Measurements from ENCODE around the gene POMGNT2.

Gene POMGNT2

DNA sequence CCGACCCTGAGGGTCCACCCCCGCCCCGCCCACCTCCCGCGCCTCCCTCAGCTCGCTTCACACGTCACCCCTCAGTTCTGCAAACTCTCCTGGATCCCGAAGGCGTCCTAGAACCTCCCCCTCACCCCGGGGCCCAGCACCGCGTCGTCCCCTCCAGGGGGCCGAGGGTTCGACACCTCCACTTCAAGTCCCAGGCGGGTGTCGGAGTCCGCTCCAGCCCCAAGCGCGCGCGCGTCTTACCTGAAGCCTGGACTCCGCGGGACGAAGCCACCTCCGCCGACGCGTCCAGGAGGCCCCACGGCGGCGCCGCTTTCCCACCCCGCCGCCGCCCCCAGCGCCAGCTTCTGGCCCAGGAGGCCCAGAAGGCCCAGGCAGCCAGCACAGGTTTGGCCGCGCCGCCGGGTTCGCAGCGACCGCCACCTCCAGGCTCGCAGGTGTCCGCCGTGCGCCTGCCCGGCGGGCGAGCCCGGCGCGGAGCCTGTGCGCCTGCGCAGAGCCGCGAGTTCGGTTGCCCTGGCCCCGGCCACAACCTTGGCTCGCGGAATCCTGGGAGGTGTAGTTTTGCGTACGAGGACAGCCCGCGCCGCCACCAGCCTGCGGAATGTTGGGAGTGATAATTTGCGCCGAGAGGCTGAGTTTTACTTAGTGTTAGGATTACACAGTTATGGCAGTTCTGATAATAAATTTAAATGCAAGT, at the start of gene POMGNT2:
Gene POMGNT2 (minus strand): TSS at position 484 of the 697 bp plus-strand sequence. CDS start 24,648 bp downstream, outside the sequence.
- peak within 1 kb of the TSS; percentile 43 for H3K4me3 ChIP-seq (IDR thresholded peaks at IDR 0.05; ENCODE audit: insufficient read depth, low read depth, low read length)
- H3K27ac ChIP-seq = no peak within 1 kb of the TSS
- H3K36me3 ChIP-seq (ENCODE audit: insufficient read depth) = no peaks in the 10 kb centered on the region
- peak within 1 kb of the TSS; percentile 56; the same call in 1 of the 2 replicates for H2AFZ ChIP-seq (ENCODE audit: low read depth)
- no peaks in the 10 kb centered on the region for H4K20me1 ChIP-seq (ENCODE audit: insufficient read depth)
- TF ChIP-seq, protein P1, sequence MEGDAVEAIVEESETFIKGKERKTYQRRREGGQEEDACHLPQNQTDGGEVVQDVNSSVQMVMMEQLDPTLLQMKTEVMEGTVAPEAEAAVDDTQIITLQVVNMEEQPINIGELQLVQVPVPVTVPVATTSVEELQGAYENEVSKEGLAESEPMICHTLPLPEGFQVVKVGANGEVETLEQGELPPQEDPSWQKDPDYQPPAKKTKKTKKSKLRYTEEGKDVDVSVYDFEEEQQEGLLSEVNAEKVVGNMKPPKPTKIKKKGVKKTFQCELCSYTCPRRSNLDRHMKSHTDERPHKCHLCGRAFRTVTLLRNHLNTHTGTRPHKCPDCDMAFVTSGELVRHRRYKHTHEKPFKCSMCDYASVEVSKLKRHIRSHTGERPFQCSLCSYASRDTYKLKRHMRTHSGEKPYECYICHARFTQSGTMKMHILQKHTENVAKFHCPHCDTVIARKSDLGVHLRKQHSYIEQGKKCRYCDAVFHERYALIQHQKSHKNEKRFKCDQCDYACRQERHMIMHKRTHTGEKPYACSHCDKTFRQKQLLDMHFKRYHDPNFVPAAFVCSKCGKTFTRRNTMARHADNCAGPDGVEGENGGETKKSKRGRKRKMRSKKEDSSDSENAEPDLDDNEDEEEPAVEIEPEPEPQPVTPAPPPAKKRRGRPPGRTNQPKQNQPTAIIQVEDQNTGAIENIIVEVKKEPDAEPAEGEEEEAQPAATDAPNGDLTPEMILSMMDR (conservative IDR thresholded peaks at IDR 0.05; ENCODE audit: low read depth, low read length) = no peak
- peak within 1 kb of the TSS; percentile 69; the same call in 1 of the 2 replicates for H3K9ac ChIP-seq
- no peaks in the 10 kb centered on the region for H3K4me1 ChIP-seq (ENCODE audit: low read depth, poor library complexity, severe bottlenecking)
- no peaks in the 10 kb centered on the region for H3K79me2 ChIP-seq (ENCODE audit: insufficient read depth, low read depth)
- peak within 1 kb of the TSS; percentile 52 for H3K4me2 ChIP-seq
- no peaks in the 10 kb centered on the region for H3K27me3 ChIP-seq (ENCODE audit: insufficient read depth, low read depth)

DNA sequence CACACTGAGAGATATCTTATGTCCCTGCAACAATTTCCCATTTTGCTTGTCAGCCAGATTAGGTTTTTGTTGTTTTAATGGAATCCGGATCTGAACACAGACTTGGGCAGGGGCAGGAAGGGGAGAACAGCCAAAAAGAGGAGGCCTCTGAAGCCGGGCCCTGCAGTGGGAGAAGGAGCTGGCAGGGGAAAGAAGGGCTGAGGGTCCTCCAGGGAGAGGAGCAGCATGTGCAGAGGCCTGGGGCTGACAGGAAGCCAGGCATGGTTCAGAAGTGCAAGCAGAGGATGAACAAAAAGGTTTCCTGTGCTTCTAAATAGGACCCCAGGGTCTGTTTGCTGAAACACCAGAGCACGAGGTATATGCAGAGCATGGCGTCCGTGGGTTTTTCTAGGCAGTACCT, 49.1 kb upstream of the POMGNT2 start:
- TF ChIP-seq, protein P1 (conservative IDR thresholded peaks at IDR 0.05; ENCODE audit: low read depth, low read length) = no peak
- Histone ChIP-seq H3K4me1 (ENCODE audit: low read depth, poor library complexity, severe bottlenecking) (no peaks in the 10 kb centered on the region), H3K27me3 (ENCODE audit: insufficient read depth, low read depth) (no peaks in the 10 kb centered on the region), H3K27ac (no peak overlapping the region), H2AFZ (ENCODE audit: low read depth) (no peak overlapping the region), H3K9ac (no peak overlapping the region), H3K4me2 (no peak overlapping the region), H4K20me1 (ENCODE audit: insufficient read depth) (no peaks in the 10 kb centered on the region), H3K4me3 (IDR thresholded peaks at IDR 0.05; ENCODE audit: insufficient read depth, low read depth, low read length) (no peak overlapping the region), H3K36me3 (ENCODE audit: insufficient read depth) (no peaks in the 10 kb centered on the region), H3K79me2 (ENCODE audit: insufficient read depth, low read depth) (no peaks in the 10 kb centered on the region)

DNA sequence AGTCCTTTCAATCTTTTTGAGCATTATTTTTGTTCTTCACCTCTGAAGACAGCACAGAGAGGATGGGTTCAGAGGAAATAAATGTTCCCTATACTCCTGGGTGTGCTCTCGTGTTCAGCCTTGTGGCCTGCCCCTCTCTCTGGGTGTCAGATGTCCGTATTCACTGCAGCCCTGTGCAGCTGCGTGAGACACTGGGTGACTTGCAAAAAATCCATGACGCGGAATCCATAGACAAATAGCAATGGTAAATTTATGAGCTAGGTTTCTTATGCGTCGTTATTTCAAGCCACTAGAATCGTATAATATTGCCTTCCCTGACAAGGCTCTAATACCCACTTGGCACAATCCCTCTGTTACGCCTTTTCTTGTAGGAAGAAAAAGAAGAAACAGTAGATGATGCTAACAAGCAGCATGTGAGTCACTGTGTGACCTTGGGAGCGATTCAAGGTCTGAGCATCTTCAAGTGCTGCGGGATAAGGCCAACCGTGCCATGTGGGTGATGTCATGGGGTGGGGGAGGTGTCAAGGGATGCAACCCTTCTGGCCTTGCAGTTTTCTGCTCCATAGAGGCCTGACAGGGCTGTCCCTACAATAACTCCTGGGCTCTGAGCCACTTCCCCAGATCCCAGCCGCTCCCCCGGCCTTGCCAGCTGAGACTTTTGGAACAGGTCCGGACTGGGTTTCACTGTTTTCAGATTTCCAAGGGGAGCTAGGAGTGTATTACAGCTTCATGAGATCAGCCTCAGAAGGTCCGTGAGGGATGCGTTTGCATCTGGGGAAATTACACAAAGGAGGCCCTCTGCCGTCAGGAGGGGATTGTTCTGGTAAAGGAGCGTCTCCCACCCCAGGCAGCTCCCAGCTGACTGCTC, 47.6 kb upstream of the POMGNT2 start:
- Histone ChIP-seq H3K27me3 (ENCODE audit: insufficient read depth, low read depth) (no peaks in the 10 kb centered on the region), H3K4me2 (no peak overlapping the region), H2AFZ (ENCODE audit: low read depth) (no peak overlapping the region), H3K4me1 (ENCODE audit: low read depth, poor library complexity, severe bottlenecking) (no peaks in the 10 kb centered on the region), H4K20me1 (ENCODE audit: insufficient read depth) (no peaks in the 10 kb centered on the region), H3K9ac (no peak overlapping the region), H3K4me3 (IDR thresholded peaks at IDR 0.05; ENCODE audit: insufficient read depth, low read depth, low read length) (no peak overlapping the region), H3K36me3 (ENCODE audit: insufficient read depth) (no peaks in the 10 kb centered on the region), H3K79me2 (ENCODE audit: insufficient read depth, low read depth) (no peaks in the 10 kb centered on the region), H3K27ac (no peak overlapping the region)
- TF ChIP-seq, protein P1 (conservative IDR thresholded peaks at IDR 0.05; ENCODE audit: low read depth, low read length) = no peak

DNA sequence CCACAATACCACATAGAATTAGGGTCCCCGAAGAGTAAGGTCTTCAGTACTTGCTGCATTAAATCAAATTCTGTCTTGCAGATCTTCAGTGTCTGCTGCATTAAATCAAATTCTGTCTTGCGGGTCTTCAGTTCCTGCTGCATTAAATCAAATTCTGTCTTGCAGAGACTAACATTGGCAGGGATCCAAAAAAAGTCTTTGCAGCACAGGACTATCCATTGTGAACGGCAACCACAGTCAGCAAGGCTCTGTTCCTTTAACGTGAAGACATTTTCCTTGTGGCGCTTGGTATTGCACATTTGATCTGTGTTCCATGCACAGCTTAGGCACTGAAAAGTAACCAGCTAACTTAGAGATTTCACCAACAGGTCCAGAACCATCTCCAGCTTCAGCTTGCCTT, 46.8 kb upstream of the POMGNT2 start:
- no peak overlapping the region for H3K9ac ChIP-seq
- H3K4me2 ChIP-seq = no peak overlapping the region
- no peaks in the 10 kb centered on the region for H3K36me3 ChIP-seq (ENCODE audit: insufficient read depth)
- no peak overlapping the region for H3K4me3 ChIP-seq (IDR thresholded peaks at IDR 0.05; ENCODE audit: insufficient read depth, low read depth, low read length)
- no peak overlapping the region for H3K27ac ChIP-seq
- H3K79me2 ChIP-seq (ENCODE audit: insufficient read depth, low read depth) = no peaks in the 10 kb centered on the region
- TF ChIP-seq, protein P1 (conservative IDR thresholded peaks at IDR 0.05; ENCODE audit: low read depth, low read length) = no peak
- H3K4me1 ChIP-seq (ENCODE audit: low read depth, poor library complexity, severe bottlenecking) = no peaks in the 10 kb centered on the region
- no peak overlapping the region for H2AFZ ChIP-seq (ENCODE audit: low read depth)
- no peaks in the 10 kb centered on the region for H3K27me3 ChIP-seq (ENCODE audit: insufficient read depth, low read depth)
- H4K20me1 ChIP-seq (ENCODE audit: insufficient read depth) = no peaks in the 10 kb centered on the region
